Adrenal gland (tissue), 5 donors: ENCODE data around the gene RNF180.

Experiments used
- CTCF ChIP-seq, 6 experiments: fragments of 450-650 bp in 4 of 6; fragments of 200-600 bp in 2 of 6; sonication (generic) in 1 of 6; IDR thresholded peaks; 1 replicate in 5 of 6; 2 replicates in 1 of 6; pipeline versions ENCODE4 v1.5.1 to v1.8.0; 2016 to 2021; ENCODE audit warnings: antibody characterized with exemption in 6 of 6, mild to moderate bottlenecking in 2 of 6, moderate library complexity in 1 of 6
- POLR2A ChIP-seq, 2 donors: fragments of 450-650 bp; IDR thresholded peaks; one replicate each; pipeline ENCODE4 v1.6.1; 2017; ENCODE audit warnings: antibody characterized with exemption in 2 of 2, mild to moderate bottlenecking in 2 of 2, moderate library complexity in 1 of 2
- donor health status: DM: no; HTN: no; CAD: no.

GRCh38 chr5:64147849-64148441, 17.7 kb upstream of the RNF180 start:
- TF ChIP-seq CTCF (IDR thresholded peaks at IDR 0.05) (peak; percentile 62 to 93 (median 86)), POLR2A (IDR thresholded peaks at IDR 0.05) (no peak)
